ENCODE data around the gene MICALL2. TPM values are rescaled to one million over a fixed set of nuclear protein-coding genes. Genes with fewer than 3 reads are reported as not detected.

The MICALL2 gene
- total RNA-seq, 2 experiments from 2014 or later, result 2.1 to 2.3 TPM

GRCh38 chr7:1385086-1385808, 74.0 kb downstream of the MICALL2 start:
- Mint-ChIP-seq H3K27ac (no peak overlapping the region), H3K4me3 (no peak overlapping the region), H3K9me3 (no peaks in the 10 kb centered on the region), H3K4me1 (no peaks in the 10 kb centered on the region), H3K36me3 (no peaks in the 10 kb centered on the region), H3K27me3 (peaks cover 35% of the 10 kb centered on the region)
- no peak for DNase-seq

Other genes with a start within 250 kb of the MICALL2 start
- gene UNCX, start 226.6 kb downstream of the MICALL2 start, total RNA-seq, result not detected
- 10 to 100 TPM; 88.9 to 94.1 TPM for gene INTS1, start 44.9 kb upstream of the MICALL2 start, total RNA-seq
- 10 to 100 TPM; 39.1 to 43.7 TPM for gene MAFK, start 71.2 kb upstream of the MICALL2 start, total RNA-seq
- gene TMEM184A, start 96.7 kb upstream of the MICALL2 start, total RNA-seq, result under 1 TPM; 0.14 to 0.22 TPM
- gene PSMG3, start 110.6 kb upstream of the MICALL2 start, total RNA-seq, result 10 to 100 TPM; 55.1 to 57.0 TPM
- gene ELFN1, start 210.8 kb upstream of the MICALL2 start, total RNA-seq, result under 1 TPM; 0.14 to 0.19 TPM